HG03135 (cell line): ENCODE results near the gene TAF6L.
"Not testable (repeated sequence)": the region's sequence is repeated elsewhere in the genome, so short reads cannot be mapped to it uniquely, and the experiment has no call there.

ENCODE experiments used
- ATAC-seq: cut with Tn5 transposase; IDR thresholded peaks from one replicate; pipeline ENCODE4 v1.9.1; 2021; ENCODE audit warnings: mild to moderate bottlenecking, moderate library complexity; ENCODE audit not compliant: unreplicated experiment

The TAF6L gene

DNA sequence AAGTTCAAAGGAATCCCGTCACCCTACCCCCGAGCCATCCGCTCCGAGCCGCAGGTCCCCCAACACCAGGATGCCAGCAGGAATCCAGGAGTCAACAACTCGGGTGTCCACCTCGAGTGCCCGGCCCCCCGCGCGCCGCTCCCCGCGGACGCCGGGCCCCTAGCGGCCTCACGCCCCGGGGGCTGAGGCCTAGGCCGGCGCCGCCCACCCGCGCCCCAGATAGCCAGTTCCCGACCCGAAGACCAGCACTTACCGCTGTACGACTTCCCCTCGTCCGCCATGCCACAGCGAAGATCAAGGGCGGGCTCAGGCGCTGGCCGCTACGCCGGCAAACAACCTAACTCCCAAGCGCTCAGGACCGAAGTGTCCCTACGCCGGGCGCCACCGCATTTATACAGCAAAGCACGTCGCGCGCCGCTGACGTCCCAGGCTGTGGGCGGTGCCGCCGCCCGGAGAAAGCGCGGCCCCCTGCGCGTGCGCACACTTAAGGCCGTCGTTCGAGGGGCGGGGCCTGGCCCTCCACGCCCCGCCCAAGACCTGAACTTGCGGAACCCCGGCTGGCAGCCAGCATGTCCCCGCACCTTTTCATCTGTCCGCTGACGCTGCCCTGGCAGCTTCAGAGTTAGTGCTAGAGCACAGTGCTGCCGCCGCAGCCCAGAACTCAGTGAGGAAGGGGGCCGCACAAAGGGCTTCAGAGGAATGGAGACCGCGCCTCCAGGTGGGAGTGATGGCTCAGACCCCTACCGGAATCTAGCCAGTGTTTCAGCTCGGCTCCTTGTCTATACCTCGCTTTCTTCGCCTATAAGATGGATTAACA lies 34.1 kb downstream of the TAF6L start, which contains the start of gene NXF1:
Gene NXF1, minus strand, starts transcription at position 365 of the 817 bp plus-strand sequence. Its CDS starts 84 bp downstream, at position 281.
- ATAC-seq: peak; percentile 84

DNA sequence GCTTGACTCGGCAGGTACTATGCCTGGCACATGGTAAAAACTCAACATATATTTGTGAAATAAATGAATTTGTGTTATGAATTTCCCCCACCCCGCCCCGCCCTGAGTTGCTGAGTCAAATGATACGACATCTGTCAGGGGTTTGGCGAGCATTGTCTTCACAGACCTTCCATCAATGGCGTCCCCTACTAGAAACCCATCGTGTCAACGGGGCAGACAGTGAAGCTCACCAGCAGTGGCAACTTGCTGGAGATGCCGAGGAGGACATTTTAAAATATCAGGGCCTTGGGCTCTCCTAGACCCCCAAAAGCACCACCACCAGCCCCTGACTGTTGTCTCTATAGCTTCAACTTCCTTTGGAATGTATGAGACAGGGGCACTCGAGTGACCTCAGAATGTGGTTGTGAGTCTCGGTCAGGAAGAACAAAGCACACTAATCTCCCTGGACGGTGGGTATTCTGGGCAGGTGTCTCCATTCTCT lies 34.8 kb downstream of the TAF6L start:
- no peak for ATAC-seq

DNA sequence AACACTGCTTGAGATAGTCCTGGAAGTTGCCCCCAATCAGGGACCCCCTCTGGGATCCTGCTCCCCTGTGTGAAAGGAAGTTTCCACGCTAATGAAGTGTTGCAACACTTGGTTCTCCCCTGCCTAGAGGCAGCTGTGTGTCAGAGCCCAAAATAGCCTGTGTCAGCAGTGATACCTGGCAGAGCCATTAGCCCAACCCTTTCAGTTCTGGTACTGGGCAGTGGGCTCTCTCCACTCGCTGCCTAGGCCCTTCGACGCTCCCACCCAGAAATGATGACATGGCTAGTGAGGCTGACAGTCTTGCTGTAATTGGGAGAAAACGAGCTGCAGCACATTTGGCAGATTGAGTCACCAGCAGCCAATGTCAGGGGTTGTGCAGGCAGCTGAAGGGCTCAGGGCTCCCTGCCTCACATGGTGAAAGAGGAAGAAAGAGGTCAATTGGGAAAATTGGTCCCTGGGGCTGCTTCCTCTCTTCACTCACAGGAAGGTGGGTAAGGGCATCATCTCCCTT lies 35.5 kb downstream of the TAF6L start:
- ATAC-seq: no peak

DNA sequence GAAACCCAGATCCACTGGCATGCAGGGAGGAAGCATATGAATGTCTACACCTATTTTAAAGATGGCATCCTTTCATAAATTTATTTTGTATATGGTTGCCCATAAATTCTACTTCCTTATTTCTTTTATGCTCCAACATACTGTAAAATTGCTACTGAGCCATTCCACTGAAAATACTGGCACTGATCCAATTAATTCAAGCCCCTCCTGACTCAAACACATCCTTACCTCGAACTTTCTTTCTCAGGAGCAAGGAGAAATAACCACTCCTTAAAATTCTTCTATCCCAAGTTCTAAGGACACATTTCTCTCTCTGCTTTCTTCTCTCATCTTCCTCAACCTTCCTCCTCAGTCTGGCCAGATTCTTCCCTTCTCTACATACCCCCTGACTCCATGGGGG lies 39.6 kb downstream of the TAF6L start:
- no peak for ATAC-seq

DNA sequence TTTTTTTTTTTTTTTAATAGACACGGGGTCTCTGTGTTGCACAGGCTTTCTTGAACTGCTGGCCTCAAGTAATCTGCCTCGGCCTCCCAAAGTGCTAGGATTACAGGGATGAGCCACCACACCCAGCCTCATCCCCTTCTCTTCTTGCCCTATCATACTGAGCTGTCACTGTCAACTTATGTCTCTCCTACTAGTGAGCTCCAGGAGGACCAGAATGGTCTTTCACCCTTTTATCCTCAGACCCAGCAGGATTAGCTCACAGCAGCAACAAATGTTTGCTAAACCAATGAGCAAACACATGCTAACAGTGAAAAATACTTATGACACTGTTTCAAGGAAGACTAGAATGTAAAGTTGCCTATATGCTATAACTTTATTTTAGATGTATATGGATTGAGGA lies 40.5 kb downstream of the TAF6L start:
- ATAC-seq: no peak

DNA sequence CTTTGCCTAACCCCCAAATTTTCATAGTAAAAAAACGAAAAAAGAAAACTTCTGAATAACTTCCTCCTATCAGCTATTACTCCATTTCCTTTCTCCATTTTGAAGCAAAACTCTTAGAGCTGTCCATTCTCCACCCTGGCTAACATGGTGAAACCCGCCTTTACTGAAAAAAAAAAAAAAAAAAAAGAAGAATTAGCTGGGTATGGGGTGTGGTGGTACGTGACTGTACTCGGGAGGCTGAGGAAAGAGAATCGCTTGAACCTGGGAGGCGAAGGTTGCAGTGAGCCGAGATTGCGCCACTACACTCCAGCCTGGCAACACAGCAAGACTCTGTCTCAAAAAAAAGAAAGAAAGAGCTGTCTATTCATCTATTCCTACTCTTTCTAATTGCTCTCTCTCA lies 45.4 kb downstream of the TAF6L start:
- no peak for ATAC-seq

DNA sequence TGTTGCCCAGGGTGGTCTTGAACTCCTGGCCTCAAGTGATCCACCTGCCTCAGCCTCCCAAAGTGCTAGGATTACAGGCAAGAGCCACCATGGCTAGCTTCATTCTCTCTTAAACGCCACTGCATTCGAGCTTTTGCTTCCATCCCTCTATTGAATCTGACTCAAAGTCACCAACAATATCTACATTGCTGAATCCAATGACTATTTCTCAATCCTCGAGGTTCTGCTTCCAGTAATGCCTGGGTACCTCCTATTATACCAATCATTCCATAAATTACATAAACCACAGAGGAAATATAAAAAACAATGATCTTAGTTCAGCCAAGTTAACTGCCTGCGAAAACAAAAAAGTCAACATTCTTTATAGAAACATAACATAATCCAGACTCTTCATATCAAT lies 45.9 kb downstream of the TAF6L start:
- ATAC-seq: no peak

DNA sequence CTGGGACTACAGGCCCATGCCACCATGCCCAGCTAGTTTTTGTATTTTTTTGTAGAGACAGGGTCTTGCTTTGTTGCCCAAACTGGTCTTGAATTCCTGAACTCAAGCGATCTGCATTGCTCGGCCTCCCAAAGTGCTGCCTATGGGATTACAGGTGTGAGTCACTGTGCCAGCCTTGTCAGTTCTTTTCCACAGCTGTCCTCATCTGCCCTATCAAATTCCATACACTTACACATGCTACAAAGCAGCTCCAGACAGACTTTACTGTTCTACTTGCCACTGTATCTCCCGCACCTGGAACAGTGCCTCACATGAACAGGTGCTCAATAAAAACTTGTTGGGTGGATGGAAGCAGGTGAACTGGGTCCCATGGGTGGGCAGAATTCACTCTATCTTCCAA lies 52.5 kb downstream of the TAF6L start:
- ATAC-seq: no peak

DNA sequence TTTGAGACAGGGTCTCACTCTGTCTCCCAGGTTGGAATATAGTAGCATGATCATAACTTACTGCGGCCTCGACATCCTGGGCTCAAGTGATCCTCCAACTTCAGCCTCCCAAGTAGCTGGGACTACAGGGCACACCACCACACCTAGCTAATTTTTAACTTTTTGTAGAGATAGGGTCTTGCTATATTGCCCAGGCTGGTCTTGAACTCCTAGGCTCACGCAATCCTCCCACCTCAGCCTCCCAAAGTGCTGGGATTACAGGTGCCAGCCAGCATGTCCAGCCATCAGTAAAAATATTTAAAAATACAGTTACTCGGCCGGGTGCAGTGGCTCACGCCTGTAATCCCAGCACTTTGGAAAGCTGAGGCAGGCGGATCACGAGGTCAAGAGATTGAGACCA lies 56.9 kb downstream of the TAF6L start:
- not testable (repeated sequence) for ATAC-seq

DNA sequence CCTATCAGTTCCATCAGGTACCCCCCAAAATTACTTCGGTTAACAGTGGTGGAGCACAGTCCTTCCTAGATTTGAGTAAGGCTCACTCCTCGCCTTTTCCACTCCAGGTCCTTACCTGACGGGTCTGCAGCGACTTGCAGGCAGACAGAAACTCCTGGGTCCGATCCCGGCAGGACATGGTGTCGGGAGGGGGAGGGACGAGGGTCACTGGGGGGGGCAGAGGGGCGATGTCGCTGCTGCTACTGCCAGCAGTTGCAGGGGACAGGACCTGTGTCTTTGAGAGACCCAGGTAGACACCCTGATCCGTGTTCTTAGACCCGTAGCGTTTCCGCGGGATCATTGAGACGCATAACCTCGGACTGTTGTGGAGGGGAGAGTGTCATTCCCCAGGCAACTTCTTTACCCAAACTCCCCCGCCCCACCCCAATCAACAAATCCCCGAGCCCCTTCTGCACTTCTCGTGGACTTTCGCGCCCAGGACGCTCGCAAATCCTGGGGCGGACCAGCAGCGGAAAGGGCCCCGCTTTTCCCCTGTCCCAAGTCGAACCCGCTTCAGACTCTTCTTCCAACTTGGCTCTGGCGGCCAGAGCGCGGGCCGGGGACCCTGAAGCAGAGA lies 59.8 kb downstream of the TAF6L start:
- no peak for ATAC-seq

DNA sequence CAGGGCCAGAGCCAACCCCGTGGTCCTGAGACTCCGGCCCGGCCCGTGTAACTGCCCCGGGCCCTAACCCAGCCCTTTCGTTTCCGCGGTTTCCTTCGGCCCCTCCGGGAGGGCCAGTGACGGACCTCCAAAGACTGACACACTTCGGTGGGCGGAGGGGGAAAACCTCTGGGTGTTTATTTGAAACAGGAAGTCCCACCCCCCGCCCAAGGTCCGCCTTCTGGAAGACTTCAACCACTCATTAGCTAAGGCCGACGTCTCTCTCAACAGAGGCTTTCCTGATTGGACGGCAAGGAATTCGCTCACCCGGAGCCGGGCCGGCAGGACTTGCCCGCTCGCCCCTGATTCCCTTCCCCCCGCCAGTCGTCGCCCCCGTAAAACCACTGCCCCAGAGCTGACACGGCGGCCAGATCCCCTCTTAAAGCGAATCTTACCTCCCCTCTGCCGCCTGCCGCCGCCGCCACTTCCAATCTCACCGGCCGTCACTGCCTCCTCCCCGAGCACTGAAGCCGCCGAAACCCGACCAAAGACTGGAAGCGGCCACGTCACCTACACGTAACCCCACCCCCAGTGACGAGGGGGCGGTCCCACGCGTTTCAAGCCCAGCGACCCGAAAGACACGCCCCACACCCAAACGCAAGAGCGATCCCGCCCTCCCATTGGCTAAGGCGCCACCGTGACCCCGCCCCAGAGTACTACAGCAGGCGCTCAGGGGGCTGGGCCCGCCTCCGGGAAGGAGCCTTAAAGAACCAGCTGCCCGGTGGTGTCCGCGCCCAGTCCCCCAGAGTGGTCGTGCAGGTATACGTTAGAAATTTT lies 60.5 kb downstream of the TAF6L start, which contains the start of gene STX5:
Gene STX5, minus strand, starts transcription at position 532 of the 816 bp plus-strand sequence. CDS start 808 bp downstream, outside the sequence.
- ATAC-seq: peak; percentile 76

DNA sequence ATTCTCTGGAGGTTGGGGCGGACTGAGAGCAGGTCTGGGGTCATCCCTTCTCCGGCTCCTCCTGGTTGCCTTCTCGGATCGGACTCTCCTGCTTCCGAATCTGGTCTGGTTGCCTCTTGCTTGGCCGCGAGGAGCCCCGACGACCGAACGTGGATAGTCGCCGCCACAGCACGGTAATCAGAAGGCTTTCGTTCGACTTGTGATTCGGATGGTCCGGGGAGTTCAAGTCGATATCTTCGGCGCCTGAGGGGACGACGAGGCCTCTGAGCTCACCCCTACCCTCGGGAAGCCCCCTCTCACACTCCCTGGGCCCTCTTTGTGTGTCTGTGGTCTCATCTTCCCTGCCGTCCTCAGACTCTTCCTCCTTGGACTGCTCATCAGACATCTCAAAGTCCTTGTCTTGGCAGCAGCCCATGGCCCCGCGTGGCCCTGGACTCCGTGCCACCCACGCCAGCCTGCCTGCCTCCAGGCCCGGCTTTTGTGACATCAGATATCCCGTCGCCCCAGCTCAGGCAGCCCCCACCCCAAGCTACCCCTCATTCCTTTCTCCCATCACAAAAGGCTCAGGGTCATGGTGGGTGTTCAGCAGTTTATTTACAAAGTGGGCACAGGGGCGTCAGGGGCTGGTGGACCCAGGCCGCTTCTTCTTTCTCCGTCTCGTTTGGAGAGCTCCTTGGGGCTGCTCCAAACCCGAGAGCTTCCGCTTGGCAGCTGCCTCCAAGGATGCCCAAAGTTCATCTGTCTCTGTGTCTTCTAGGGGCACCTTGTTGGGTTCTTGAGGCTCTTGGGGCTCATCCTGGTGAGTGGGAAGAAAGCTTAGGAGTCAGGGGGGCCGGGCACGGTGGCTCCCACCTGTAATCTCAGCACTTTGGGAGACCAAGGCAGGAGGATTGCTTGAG lies 61.4 kb downstream of the TAF6L start, which contains the start of gene TEX54:
Gene TEX54, minus strand, starts transcription at position 506 of the 899 bp plus-strand sequence.
- peak; percentile 6 for ATAC-seq

DNA sequence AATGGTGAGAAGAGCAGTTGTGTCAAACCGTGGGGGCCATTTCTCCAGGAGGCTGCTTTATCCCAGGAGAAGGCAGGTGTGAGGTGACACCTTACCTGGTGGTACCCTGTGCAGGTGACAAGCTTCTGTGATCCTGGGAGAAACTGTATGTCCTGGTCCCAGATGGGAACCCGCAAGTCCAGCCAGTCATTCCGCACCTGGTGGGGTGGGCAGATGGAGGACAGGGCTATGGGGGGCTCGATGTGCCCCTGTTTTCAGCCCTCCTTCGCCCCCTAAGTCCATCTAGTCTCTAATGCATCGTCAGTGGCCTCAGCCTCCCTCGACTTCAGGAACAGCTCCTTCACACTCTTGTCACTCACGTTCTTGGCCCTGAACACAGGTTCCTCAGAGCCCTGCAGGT lies 64.1 kb downstream of the TAF6L start:
- no peak for ATAC-seq
